Activated naive CD4-positive, alpha-beta T cell (primary cell): Measurements from ENCODE around the gene VPS54.

Source experiments
- DNase-seq, 4 experiments: peaks; one replicate each; lab custom pipeline; 2025; lab: John Stamatoyannopoulos, UW

VPS54 gene, protein sequence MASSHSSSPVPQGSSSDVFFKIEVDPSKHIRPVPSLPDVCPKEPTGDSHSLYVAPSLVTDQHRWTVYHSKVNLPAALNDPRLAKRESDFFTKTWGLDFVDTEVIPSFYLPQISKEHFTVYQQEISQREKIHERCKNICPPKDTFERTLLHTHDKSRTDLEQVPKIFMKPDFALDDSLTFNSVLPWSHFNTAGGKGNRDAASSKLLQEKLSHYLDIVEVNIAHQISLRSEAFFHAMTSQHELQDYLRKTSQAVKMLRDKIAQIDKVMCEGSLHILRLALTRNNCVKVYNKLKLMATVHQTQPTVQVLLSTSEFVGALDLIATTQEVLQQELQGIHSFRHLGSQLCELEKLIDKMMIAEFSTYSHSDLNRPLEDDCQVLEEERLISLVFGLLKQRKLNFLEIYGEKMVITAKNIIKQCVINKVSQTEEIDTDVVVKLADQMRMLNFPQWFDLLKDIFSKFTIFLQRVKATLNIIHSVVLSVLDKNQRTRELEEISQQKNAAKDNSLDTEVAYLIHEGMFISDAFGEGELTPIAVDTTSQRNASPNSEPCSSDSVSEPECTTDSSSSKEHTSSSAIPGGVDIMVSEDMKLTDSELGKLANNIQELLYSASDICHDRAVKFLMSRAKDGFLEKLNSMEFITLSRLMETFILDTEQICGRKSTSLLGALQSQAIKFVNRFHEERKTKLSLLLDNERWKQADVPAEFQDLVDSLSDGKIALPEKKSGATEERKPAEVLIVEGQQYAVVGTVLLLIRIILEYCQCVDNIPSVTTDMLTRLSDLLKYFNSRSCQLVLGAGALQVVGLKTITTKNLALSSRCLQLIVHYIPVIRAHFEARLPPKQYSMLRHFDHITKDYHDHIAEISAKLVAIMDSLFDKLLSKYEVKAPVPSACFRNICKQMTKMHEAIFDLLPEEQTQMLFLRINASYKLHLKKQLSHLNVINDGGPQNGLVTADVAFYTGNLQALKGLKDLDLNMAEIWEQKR

DNA sequence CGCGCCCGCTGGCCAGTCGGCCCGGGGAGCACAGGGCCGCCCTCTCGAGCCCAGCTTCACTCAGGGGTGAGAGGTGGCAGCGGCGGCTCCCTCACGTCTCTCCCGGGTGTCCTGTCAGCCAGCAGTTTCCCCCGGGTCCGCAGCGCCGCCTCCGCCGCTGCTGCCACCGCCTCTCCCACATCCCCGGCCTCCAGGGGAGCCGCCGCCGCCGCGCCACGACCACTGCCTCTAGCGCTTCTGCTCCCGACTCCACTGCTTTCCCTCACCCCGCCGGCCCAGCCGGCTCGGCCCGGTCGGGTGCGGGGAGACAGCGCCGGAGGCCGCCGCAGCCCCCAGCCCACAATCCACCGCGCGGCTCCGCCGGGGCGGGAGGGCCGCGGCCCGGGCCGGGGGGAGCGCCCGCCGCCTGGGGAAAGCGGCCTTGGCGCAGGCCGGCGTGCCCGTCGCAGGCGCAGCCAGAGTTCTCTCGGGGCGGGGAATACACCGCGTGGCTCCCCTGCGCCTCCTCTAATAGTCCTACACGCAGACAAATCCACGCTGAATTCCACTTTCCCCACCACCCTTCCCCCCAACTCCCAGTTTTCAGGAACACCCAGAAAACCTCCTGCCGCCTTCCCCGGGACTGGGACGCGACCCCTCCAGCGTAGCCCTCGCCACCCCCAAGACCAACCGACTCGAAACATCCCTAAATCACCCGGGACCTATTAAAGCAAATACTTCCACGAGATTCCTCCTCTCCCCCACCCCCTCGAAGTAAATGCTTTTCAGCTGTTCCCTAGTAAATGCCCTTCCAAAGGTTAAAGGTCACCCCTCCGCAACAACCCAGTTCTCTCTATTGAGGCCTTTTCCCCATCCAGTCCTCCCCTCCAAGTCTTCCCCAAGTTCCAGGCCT, at the start of gene VPS54:
Gene VPS54, minus strand, starts transcription at position 346 of the 892 bp plus-strand sequence. CDS start 35,429 bp downstream, outside the sequence.
- peak in 3 of 4 experiments; percentile 26 to 46 (median 41) for DNase-seq

DNA sequence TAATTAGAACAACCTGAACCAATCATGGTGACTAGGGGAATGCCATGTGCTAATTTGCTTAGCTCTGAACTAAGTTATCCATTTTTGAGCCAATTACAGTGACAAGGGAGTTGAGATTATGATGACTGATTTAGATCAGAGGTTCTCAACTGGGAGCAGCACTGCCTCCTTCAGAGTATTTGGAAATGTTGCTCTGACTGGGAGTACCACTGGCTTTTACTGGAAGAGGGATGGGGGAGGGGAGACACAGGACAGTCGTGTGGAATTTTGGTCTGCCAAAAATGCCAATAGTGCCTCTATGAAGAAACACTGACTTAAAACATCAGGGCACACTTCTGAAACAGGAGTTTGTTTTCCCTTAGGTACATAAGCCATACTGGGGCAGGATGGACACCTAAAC, 48.1 kb upstream of the VPS54 start:
- no peak for DNase-seq

DNA sequence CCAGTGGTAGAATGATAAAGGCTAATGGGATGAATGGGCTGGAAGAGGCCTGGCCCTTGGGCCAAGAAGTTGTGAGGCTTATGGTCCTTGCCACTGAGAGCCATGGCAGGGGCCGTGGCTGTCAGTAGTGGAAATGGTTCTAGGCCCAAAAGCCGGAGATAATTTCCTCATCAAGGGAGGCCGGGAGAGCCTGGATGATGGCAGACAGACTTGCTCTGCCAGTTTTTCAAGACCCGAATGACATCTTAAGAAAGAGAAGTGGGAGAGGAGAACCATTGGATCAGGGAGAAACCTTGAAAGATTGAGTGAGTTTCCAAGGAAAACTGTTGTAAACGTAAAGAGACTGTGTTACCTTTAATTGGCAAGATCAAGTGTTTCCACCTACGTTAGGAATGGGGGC, 46.3 kb upstream of the VPS54 start:
- DNase-seq = no peak

DNA sequence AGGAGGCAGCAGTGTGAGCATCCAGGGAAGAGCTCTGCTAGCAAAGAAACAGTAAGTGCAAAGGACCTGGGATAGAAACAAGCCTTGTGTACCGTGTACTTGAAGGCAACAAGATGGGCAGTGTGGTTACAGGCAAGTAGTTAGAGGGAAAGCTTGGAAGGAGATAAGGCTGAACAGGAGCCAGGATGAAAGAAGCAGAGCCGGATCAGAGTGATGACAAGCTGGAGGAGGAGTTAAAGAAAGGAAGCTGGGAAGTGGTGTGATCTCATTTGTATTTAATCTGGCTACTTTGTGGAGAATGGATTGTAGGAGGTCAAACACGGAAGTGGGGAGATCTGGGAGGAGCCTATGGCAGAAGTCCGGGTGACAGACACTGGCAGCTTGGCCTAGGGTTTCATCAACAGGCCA, 44.7 kb upstream of the VPS54 start:
- no peak for DNase-seq

DNA sequence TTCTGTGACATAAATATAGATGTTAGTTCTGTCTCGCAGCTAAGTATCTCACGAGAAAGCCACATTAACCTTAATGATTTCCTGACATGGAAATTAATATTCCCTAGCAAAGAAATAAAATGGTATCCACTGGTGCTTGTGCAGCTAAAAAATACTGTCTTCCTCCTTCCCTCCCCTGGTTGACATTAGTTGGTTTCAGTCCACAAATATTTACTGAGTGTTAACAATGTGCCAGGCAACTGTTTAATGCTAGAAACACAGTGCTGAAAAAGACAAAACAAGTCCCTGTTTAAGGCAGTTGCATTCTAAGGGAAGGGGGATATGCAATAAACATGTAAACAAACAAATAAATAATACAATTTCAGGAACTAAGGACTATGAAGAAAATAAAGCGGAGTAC, 44.2 kb upstream of the VPS54 start:
- DNase-seq = no peak

DNA sequence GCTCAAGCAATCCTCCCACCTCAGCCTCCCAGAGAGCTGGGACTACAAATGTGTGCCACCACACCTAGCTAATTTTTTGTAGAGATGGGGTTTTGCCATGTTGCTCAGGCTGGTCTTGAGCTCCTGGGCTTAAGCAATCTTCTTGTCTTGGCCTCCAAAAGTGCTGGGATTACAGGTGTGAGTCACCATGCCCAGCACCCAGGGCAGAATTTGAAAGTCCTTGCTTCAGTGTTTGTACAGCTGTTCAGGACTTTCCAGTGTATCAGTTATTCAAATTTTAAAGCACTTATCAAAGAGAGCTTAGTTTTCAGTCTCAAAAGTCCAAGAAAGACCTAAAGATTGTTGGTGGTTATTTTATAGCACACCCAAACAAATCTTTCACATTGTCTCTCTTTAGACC, 43.6 kb upstream of the VPS54 start:
- DNase-seq = no peak

DNA sequence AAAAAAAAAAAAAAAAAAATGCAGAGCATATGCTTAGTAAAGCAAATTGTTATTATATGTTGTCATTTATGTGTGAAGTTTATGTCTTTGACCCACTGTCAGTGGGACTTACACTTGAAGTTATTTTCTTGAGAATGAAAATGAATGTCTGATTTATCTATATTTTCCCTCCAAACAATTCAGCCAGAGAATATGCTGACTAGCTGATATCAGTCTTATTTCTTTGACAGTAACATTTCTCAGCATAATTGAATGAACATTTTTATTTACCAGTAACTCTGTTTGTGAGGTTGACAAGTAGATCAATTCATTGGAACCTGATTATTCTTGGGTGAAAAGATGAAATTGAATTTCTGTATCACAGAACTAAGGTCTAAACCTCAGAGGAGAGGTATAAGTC, 40.0 kb upstream of the VPS54 start:
- DNase-seq = no peak

DNA sequence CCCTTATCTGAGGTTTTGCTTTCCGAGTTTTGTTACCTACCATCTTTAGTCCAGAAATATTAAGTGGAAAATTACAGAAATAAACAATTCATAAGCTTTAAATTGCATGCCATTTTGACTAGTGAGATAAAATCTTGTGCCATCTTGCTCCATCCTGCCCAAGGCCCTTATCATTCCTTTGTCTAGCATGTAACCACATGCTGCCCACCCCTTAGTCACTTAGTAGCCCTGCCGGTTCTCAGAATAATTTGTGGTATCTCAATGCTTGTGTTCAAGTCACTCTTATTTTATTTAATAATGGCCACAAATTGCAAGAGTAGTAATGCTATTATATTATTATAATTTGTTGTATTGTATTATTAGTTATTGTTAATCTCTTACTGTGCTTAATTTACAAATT, 36.8 kb upstream of the VPS54 start:
- no peak for DNase-seq

DNA sequence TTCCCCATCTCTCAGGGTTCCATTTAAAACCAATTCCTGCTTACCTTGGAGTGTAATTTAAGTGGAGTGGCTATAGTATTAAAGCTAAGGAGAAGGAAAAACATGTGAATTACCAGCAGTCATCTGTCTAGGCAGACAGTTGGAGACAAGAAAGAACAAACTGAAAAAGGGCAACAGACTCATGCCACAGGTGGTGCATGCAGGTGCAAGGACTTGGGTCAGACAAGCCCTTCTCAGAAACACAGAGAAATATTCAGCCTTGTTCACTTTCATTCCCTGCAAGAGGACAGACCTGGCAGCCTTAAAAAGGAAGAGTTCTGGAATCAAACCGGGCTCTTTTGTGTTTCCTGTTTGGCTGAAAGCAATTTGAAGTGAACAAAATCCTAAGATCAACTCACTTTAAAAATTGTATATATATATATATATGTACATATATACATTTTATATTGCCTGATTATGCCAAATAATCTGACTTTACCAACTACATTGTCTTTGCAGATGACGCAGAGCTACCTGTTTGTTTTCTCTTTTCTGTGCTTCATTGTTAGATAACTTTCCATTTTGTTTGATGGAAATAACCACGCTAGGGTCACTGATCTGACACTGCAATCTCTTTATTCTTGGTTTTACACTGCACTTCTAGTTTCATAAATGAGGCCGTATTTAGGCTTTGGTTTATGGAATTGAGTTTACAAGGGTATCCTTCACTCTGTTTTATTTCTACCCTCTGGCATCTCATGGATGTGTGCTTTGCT, 35.1 kb upstream of the VPS54 start:
- DNase-seq = no peak

DNA sequence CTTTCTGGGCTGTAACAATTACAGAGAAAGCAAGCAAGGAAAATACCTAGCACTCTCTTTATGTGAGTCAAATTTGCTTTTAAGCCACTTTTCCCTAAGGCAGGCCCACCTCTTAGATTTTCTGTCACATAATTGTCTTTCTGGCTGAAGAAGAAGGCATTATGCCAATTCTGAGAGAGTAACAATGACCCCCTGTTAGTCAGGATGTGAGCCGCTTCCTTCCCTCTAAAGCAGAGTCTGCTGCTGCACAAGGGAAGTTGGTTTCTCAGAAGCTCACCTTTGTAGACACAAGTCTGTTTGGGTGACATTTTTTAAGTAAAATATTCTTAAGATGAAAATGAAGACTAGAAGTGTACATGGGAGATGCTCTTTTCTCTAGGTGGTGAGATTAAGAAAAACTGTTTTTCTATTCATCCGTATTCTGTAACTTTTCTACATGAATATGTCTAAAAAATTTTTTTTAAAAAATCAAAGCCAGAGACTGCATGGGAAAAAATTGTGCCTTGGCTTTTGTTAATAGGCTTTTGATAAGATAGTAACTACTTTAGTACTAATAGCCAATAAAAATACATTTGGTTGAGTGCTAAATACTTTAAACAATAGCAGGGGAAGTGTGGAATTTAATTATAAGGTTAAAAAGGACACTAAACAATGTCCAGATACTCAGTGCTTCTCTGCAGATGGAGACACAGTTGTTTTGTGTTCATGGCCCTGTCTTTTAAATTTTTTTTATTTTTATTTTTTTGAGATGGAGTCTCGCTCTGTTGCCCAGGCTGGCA, 33.4 kb upstream of the VPS54 start:
- no peak for DNase-seq

DNA sequence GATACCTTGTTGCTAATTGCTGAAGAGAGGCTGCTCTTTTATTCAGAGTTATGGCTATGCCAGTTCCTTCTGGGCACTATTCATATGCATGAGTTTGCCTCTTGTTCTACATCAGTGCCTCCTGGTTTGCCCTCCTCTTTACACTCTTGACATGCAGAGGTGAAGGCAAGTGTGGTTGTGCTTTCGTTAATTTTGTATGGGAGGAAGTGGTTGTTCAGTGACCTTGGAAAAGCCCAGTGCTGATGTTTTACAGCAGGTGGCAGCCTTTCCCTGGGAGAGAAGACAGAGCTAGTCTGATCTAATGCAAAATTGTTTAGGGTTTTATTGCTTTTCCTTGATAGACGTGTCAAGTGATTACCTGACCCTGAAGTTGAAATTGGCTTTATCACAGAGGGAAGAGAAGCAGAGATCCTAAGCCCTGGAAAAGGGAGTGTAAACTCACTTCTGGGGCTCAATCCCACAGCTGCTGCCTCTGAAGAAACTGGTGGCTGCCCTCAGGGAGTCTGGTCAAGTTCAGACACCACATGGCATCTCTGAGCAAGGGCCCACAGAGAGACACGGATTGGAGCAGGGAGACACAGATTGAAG, 30.5 kb upstream of the VPS54 start:
- peak in 3 of 4 experiments; percentile 5 to 53 (median 21) for DNase-seq

DNA sequence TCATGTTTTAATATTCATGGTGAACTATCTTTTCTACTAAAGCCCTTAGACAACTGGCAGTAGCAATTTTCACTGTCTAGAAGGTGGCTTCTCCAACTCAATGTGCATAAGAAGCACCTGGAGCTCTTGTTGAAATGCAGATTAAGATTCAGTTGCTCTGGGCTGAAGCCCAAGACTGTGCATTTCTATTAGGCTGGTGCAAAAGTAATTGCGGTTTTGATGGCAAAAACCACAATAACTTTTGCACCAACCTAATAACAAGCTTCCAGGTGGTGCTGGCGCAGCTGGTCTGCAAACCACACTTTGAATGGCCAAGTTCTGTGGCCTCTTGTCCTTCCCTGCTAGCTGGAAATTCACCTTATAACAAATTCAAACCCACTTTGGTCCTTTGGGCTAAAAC, 26.7 kb upstream of the VPS54 start:
- no peak for DNase-seq

DNA sequence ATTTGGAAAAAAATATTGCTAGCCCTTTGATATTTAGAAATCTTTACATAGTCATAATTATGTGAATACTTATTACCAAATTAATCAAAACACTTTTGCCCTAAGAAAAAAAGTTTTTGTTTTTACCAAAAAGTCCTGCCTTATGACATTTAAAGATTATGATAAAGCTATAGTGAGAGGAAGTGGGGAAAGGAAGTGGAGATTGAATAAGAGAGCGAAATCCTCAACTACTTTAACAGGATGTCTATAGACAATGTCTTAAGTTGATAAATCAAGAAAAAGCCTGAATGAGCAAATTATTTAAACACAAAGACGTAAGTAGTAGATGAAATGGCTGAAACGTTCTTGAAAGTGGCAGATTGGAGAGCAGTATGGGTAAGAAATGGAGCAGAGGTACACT, 20.9 kb upstream of the VPS54 start:
- DNase-seq = no peak

DNA sequence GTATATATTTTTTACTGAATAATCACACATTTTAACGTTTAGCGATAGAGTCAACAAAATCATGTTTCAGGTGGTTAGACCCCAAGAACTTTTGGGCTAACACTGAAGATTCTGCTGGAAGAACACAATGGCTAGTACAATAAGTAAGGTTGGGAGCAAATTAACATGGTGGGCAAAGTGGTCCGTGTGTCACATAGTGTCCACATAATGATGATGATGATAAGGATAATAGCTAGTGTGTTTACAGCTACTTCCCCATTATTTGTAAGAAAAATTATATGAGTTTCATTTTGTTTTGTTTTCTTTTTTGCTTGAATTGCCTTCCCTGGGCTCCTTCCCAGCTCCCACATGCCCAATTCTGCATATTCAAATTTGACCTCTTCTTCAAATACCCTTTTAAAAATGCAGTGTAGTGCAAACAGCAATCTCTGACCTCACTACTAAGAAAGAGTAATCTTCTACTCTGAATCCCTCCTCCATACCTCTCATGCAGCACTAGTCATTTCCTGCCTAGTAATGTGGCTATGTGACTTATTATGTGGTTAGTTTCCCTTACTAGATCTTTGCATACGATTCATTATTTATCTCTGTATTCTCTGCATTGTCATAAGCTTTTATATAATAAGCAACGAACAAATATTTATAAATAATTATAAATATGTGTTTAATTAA, 16.9 kb upstream of the VPS54 start:
- no peak for DNase-seq

DNA sequence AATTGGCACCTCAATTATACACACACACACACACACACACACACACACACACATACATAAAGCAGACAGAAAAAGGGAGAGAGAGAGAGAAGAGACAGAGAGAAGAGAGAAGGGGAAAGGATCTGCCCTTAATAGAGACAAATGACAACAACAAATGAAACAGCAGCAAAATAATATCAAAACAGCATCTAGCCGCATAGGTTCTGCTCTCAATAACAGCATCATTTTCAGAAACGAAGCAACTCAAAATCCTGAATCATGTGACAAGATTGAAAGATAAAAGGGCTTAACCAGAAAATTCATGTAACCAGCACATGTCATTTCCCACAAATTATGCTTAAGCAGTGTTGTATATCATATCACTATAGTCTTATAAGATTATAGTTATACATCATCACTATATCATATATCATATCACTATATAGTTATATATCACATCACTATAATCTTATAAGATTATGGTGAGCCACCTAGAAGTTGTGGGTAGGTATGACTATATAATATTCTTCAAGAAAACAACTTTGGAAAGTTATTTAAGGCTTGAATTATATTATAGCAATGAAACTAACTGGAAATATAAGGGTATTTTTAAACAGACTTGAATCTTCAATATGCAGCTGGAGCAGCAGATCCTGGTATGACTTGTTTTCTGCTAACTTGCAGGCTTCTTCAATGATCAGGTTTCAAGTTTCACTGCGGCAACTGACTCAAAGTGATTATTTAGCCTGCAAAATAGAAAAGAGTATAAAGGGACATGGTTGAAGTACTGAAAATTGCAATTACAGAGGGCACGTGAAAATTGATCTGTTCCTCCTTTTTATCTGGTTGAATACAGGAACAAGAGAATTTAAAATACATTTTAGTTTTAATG, 16.1 kb upstream of the VPS54 start:
- DNase-seq = no peak

DNA sequence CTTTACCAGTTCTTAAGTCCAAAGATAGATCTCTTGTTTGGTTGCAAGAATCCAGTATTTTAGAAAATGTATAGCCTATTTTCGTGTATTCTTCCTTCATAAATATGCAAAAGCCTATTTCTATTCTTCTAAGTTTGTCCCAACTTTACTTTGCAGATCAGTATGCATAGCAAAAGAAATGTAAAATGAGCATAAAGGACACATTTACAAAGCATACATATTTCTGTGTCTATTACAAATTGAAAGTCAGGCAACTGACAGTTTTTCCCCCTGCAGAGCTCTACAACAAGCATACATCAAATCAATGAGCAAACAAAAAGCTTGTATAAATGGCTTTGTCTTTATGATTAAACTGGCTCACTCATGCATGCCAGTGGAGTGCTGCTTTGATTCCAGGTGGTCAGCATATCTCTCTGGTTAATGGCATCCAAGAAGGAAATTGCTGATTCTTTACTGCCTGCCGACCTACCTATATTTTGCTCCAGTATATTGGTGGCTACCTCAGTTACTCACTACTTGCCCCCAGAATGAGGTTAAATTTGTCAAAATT, 10.0 kb upstream of the VPS54 start:
- DNase-seq = no peak

DNA sequence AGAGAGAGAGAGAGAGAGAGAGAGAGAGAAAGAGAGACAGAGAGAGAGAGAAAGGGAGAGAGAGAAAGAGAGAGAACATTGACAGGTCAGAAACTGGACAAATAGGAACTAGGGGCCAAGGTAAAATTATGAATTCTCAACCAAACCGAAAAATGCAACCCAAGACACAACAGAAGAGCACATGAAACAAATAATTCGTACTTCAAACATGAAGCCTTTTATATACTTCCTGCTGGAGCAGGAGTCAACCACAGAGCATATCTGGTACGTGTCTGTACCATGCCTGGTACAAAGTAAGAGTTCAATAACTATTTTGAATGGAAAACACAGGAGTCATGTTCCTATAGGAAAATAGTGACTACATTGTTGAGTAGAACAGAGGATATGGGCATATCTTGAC, 6.5 kb upstream of the VPS54 start:
- no peak for DNase-seq
